Muscle of arm (tissue), 14 donors: ENCODE results near the gene CYP27B1. TPM values are rescaled to one million over a fixed set of nuclear protein-coding genes. Genes with fewer than 3 reads are reported as not detected.

Experiments used
- DNase-seq: peaks from one replicate; pipeline ENCODE4 v3.0.0-alpha.2; 2013
- long read RNA-seq, 11 donors: transcript quantifications; one replicate each; lab custom pipeline, GENCODE V29; 2026
- polyA plus RNA-seq, 12 donors: library from polyadenylated mRNA; unstranded; fragments of 120-200 nt; gene quantifications; one replicate each; pipeline ENCODE4 v1.2.1, GENCODE V29; 2013; ENCODE audit not compliant: insufficient read length in 12 of 12

Gene CYP27B1, protein sequence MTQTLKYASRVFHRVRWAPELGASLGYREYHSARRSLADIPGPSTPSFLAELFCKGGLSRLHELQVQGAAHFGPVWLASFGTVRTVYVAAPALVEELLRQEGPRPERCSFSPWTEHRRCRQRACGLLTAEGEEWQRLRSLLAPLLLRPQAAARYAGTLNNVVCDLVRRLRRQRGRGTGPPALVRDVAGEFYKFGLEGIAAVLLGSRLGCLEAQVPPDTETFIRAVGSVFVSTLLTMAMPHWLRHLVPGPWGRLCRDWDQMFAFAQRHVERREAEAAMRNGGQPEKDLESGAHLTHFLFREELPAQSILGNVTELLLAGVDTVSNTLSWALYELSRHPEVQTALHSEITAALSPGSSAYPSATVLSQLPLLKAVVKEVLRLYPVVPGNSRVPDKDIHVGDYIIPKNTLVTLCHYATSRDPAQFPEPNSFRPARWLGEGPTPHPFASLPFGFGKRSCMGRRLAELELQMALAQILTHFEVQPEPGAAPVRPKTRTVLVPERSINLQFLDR
- 1 to 10 TPM in 5 of 12 donors, under 1 TPM in 5, not detected in 2; 0.43 to 1.6 (median 0.86) TPM for polyA plus RNA-seq
- long read RNA-seq, donor 1, partial matches to known transcripts = 110 of 110 reads
- long read RNA-seq, donor 1, other reads (novel, unspliced or antisense) = 0 of 110 reads
- long read RNA-seq, donor 2 = 0 reads
- long read RNA-seq, donor 3 = 0 reads
- long read RNA-seq, donor 4 = 0 reads
- long read RNA-seq, donor 5 = 0 reads
- long read RNA-seq, donor 6 = 0 reads
- long read RNA-seq, donor 7 = 0 reads
- long read RNA-seq, donor 8 = 0 reads
- long read RNA-seq, donor 9 = 0 reads
- long read RNA-seq, donor 10 = 0 reads
- long read RNA-seq, donor 11 = 0 reads

DNA sequence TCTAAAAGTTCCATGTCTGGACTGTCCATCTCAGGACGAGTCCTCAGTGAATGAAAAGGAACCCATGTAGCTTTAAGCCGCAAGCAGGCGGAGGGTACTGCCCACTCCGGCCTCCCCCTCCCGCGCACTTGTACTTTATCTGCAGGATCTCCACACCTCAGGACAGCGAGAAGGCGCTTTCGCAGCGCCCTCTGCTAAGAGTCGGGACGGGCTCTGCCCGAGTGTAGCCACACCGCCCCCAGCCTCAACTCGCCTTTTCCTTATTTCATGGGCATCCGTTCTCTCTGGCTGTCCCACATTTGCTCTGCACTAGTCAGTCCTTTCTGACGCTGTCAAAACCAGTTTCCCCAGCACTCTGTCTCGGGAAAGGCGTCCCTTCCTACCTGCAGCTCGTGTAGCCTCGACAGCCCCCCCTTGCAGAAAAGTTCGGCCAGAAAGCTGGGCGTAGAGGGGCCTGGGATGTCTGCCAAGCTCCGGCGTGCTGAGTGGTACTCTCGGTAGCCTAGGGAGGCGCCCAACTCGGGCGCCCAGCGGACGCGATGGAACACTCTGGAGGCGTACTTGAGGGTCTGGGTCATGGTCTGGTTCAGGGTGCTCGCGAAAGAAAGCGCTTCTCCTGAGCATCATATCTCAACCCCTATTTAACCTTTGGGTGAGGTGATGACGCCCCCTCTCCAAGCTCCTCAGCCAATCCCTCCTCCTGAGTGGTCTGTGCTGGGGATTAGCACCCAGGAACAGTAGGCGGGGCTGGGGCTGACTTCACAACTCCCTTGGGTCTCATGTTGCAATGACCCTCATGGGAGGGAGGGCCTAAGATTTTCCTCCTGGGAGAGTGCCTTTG, at the start of gene CYP27B1:
CYP27B1 (minus strand) TSS at position 615 of the 841 bp plus-strand sequence; CDS start at position 578, 37 bp downstream.
- no peak for DNase-seq

DNA sequence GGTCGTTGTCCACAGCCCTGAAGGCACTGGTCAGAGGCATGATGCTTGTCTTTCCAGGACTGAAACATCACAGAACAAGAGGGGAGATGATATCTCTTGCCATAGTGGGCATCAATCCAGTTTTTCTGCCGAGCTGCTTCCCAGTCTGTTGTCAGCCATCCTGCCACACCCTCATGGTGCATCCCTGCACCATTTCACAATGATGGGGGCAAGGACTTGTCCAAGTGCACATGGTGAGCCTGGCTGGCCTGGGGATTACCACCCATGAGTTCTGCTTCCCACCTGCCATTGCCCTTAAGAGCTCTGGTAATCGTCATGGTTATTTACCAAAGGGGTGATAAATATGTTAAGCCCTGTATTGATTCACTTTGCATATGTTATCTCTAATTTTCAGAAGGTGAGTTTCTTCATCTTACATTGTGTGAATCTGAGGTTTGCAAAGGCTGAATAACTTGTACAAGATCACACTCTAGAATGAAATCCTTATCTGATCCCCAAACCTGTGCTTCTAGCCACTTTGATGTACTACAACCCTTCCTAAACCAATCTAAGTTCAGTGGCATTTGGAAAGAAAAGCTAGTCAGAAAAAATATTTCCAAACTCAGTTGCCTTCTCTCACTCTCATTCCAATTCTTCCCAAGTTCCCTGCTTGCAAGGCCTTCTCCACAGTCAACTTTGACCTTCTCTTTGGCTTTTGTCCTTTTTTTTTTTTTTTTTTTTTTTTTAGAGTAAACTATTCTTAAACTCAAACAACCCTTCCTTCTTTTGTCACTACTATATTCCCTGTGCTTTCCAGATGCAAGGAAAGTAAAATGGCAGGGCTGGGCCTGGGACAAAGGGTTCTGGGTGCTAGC, 49.4 kb upstream of the CYP27B1 start:
- no peak for DNase-seq

DNA sequence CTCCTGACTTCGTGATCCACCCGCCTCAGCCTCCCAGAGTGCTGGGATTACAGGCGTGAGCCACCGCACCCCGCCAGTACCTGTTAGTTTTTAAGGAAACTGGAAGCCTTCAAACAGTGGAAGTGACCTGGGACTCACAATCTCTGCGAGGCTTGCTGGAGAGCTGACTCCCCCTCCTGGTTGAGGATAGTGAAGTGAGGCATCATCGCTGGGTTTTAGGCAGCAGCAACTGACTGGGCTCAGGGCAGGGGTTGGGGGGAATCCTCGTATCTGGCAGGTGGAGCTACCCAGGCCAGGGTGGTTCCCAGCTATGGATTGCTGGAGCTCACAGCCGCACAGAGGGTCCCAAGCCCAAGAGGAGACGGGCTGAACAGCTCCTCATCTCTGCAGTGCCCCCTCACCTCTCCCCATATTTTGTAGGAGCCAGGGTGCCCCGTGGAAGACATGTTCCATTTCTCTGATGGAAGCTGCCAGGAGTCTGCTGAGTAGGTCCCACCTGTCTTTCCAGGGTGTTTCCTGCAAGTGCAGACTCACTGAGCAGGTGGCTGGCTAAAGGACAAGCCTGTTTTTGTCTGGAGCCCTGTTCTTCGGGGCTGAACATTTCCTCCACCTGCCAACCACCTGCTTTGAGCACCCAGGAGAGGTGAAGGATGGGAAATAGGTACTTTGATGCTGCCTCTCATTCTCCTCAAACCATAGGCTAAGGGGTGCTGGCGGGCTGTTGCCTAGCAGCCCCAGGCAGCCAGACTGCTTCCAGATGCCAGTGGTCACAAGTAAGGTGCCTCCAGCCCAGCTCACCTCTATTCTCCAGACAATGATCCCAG, 48.5 kb upstream of the CYP27B1 start:
- no peak for DNase-seq

DNA sequence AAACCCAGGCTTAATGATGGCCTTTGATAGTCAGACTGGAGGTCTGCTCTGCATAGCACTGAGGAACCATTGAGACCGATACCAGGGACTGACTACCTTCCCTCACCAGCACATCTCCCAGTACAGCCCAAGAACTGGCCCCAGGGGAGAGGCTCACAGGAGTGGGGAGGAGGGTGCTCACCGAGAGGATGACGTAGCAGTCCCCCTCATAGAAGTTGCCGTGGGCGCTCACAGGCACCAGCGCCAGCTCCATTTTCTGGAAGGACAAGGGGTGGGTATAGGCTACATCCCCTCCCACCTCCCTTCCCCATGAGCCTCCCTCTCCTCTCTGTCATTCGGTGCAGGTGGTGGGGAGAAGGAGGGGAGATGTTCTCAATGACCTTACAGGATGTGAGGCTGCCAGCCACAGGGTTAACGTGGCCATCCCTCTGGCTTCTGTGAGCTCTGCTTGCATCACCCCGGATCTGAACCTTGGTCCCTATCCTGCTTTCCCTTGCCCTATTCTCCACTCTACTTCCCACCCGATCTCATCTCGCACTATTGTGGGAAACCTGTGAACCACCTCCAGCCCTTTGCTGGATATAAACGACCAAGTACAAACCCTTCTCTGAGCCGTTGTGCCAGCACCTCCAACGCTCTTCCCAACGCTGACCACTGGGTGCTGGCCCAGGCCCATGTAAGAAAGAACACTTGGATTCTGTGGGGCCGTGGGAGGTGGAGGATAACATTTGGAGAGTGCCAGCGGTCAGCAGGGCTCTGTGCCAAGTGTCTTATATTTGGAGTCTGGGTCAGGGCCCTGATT, 47.3 kb upstream of the CYP27B1 start:
- no peak for DNase-seq

DNA sequence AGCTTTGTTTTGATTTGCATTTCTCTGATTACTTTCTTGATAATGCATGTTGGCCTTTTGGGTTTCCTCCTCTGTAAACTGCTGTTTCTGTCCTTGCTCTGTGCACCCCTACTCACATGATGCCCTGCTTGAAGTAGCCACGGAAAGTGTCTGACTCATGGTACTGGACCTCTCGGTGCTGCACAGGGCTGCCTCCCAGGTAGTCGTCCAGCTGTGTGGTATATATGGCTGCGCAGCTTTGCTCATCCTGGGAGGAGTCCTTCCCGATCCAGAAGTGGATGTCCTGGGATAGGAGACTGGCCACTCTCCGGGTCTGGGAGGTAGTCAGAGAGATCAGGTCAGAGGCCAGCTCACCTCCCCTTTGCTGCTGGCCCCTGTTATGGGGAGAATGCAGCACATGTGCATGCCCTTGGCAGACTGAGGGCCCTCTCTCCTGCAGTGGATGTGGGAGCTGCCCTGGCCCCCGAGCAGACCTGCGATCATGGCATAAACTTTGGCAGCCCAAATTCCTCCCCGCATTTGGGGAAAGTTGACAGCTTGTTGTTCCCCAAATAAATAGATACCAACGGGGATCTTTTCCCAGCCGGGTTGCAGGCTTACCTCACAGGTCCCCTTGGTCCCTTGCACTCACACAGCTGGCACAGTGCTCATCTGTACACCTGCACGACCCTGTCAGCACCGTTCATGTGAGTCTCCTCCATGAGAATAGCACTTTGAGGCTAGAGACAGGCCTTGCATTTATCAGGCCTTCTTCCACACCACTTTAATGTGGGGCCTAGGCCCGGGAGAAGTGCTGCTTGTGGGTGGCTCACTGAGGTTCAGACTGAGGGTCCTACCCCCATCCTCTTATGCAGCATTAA, 46.5 kb upstream of the CYP27B1 start:
- no peak for DNase-seq

DNA sequence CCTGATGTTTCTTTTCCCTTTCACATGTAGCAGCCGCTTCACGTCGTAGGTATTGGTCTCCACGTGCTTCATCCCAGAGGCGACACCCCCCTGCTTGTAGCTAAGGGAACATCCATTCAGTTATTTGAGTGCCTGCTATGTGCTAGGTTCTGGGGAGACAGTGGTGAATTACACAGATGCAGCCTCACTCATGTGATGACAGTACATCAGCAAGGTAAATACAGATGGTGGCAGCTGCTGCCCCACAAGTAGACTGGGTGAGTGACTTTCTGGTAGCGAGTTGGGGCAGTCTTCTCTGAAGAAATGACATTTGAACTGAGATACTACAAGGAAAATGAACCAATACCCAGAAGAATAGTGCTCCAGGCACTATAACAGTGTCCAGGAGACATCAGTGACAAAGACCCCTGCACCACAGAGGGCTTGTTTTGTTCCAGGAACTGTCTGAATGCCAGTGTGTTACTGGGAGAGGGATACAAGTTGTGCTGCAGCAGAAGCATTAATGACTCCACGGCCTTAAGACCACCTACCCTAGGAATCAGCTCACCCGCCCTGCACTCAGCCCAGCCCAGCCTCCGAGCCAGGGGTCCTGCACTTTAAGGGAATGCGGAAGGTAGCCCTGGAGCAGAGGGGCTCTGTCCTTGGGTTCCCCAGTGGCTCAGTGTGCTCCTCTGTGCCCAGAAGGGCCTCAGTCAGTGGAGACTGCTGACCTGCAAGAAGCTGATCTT, 44.3 kb upstream of the CYP27B1 start:
- no peak for DNase-seq

DNA sequence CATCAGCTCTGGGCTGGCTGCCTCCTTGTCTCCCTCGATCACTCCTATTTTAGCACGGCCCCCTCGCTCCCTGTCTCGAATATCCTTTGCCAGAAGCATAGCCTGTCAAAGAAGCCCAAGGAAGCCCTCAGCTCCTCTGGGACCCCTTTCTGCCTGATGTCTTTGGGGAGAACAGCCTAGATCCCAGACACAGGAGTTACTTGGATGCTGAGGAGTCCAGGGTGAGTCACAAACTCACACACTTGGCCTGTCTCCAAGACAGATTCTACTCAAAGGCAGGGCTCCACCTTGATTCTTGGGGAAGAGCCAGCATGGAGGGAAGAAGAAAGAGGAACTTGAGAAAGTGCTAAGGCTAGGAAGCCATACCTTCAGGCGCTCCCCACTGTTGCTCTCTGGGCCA, 43.6 kb upstream of the CYP27B1 start:
- DNase-seq = no peak

DNA sequence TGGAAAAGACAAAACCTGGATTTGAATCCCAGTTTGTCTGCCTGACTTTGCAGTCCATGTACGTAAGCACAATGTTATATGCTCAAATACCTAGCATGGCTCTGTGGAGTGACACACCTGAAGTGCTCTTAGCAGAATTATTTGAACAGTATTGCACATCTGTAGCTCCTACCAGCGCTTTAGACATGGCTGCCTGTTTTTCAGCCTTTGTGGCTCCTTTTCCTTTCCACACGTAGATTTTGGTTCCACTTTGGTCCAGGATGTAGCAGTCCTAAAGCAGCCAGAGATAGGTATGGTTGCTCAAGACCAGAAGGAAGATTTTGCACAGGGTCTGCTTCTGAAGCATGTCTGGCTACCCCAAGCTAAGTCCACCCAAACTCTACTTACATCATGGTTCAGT, 42.5 kb upstream of the CYP27B1 start:
- no peak for DNase-seq

DNA sequence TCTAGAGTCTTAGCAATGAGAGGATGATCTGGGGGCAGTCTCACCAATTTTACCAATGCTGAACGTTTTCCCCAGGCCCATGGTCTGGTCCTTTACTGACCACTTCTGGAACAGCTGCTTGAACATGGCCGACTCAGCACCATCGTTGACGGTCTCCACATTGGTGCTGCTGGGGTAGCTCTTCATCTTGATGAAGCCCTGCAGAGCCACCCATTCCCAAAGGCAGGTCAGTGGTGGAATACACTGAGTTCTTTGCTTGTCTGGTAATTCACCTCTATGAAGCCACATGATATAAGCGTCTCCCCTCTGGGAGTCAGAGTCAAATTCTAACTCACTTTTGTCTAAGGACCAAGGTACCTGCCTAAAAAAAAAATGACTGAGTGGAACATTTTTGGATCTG, 41.5 kb upstream of the CYP27B1 start:
- DNase-seq = no peak

DNA sequence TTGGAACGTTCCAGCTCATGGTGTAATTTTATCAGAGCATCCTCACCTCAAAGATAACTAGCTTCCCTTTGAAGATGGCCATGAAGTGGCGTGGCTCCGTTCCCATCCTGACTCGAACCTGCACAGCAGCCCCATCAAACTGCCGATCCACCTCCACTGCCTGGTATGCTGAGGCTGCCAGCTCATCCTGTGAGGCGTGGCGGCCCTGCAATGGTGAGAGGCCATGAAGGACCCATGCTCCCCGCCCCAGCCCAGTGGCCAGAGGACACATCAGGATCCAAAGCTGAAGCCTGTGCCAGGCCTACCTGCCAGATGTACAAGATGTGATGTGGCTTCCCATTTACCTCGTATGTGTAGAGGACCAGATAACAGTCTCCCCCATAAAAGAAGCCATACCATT, 40.4 kb upstream of the CYP27B1 start:
- no peak for DNase-seq

DNA sequence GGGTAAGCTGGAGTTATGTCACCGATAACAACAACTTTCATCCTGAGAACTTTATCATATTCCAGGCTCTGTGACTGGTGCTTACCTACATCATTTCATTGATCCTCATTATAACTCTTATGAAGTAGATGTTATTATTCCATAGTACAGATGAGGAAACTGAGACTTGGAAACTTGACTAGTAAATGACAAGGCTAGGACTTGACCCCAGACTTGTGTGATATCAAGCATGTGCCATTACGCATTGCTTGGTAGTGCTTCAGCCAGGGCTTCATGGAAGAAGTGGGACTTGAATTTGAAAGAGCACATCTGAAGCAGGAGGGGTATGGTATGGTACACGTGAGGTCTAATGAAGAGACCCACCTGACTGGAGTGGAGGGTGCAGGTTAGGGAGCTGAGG, 39.8 kb upstream of the CYP27B1 start:
- no peak for DNase-seq

DNA sequence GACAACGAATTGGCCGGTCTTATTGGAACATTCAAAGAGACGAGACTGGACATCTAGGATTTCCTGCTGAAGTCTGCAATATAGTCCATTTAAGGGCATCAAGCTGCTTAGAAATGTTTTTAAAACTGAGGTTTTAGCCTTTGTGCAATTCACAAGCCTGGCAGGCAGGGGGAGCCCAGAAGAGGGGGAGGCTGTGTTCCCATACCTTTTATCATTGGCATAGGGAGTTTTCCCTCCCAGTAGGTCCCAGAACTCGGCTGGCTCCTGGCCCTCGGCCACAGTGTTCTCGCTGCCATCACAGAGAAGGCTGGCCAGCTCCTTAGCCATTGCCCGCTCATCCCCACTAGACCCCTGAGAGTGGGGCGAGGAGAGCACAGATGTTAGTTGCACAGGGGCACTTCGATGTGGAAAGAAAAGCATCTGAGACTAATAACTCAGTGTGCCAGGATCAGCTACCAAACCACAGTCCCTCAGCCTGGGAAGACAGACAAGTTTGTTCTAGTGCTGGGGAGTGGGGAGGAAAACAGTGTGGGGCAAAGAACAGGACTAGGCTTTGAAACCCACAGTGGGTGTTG, 36.5 kb upstream of the CYP27B1 start:
- no peak for DNase-seq

DNA sequence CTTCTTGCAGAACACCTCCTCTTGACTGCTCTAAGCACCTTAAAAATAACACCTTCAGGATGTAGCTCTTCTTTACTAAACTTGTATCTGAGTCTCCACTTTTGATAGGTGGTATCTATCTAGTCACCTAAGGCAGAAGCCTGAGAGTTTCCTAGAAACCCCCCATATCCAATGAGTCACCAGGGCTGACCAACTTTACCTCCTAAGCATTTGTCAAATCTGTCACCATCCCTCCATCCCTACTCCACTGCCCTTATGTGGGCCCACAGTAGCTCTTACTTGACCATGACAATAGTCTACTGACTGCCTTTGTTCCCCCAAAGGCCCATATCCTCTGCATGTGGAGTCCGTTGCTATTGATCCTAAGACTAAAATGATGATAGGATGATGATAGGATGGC, 35.7 kb upstream of the CYP27B1 start:
- DNase-seq = no peak

DNA sequence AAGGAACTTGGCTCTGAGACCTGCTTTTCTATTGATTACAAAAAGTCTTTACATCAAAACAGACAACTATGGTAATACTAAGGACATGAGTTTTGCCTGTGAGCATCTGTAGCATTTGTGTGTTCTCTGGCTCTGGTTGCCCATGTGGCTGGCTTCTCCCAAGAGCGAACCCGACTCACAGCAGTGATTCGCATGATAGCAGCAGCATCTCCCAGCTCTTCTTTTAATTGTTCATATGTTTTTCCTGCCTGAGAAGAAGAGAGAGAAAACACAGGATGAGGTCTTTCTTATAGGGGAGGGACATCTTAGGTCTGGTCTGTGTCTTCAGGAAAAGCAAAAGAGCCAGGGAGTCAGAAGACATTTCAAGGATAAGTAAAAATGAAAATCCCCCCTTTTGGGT, 34.1 kb upstream of the CYP27B1 start:
- no peak for DNase-seq

DNA sequence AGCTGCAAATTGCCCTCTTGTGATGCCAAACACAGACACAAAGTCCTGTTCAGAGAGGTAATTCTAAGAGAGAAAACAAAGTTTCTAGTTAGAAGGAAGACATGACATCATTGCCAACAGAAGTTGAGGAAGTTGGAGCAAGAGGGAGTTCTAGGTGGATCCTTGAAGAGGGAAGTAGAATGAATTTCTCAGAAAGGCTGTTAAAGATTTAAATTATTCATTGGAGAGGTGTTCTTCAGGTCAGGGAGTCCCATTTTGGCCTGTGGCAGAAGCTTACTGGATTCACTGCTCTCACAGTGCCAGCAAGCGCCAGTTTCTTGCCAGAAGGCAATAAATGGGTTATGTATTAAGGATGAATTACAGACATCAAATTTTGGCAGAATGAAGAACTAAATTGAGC, 31.1 kb upstream of the CYP27B1 start:
- no peak for DNase-seq

DNA sequence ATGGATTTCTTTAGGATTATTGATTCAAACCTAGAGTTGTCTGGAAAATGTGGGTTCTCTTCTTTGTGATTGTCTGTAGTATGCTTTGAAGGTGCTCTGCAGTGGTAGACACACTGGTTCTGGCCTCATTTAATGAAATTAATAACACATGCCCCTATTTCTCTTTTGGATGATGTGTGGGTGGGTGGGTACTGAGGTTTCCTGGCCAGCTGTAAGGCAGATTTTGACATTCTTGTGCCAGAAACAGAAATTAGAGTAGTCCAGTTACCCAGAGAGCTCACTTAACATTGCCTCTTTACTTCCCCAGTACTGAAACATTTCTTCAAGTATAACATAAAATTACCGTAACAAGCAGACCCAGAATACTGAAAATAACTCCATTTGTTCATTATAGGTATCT, 30.1 kb upstream of the CYP27B1 start:
- no peak for DNase-seq

DNA sequence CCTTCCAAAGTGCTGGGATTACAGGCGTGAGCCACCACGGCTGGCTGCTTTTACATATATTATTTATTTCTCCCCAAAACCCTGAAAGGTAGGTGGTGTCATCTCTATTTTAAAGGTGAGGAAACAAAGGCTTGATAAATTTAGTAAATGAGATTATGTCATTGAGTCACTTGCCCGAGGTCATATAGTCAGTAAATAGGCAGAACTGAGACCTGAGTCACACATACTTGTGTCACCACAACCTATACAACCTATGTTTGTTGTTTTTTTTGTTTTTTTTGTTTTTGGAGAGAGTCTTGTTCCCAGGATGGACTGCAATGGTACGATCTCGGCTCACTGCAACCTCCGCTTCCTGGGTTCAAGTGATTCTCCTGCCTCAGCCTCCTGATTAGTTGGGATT, 28.5 kb upstream of the CYP27B1 start:
- DNase-seq = no peak
